ENCODE results near the gene MEGF6. TPM values are rescaled to one million over a fixed set of nuclear protein-coding genes. Genes with fewer than 3 reads are reported as not detected.

Gene MEGF6
- total and polyA plus RNA-seq, 4 donors = 6.0 to 19.9 (median 15.3) TPM

GRCh38 chr1:3465091-3465934 lies 146.0 kb downstream of the MEGF6 start:
- Histone ChIP-seq H3K27ac (ENCODE audit: low read depth, low read length) (no peak overlapping the region), H3K4me1 (ENCODE audit: control insufficient read depth, insufficient read depth, low read length) (peaks cover 35% of the 10 kb centered on the region), H3K27me3 (ENCODE audit: control insufficient read depth, insufficient read depth, low read length) (no peaks in the 10 kb centered on the region), H3K36me3 (ENCODE audit: control insufficient read depth, insufficient read depth, low read length) (no peaks in the 10 kb centered on the region), H3K4me3 (ENCODE audit: low read depth, low read length) (no peak overlapping the region), H3K9me3 (ENCODE audit: control insufficient read depth, insufficient read depth, low read length) (no peaks in the 10 kb centered on the region)
- 81% methylated on average over 23 of the region's 28 CpGs for WGBS (ENCODE audit: insufficient coverage)
- no peak for DNase-seq (ENCODE audit: low read depth in 4 of 6, low spot score in 6 of 6)

GRCh38 chr1:3464649-3465025 lies 146.7 kb downstream of the MEGF6 start:
- no peaks in the 10 kb centered on the region for H3K27me3 ChIP-seq (ENCODE audit: control insufficient read depth, insufficient read depth, low read length)
- WGBS (ENCODE audit: insufficient coverage) = 93% methylated on average over 11 of the region's 11 CpGs
- H3K9me3 ChIP-seq (ENCODE audit: control insufficient read depth, insufficient read depth, low read length) = no peaks in the 10 kb centered on the region
- H3K4me3 ChIP-seq (ENCODE audit: low read depth, low read length) = no peak overlapping the region
- no peak overlapping the region for H3K27ac ChIP-seq (ENCODE audit: low read depth, low read length)
- H3K36me3 ChIP-seq (ENCODE audit: control insufficient read depth, insufficient read depth, low read length) = no peaks in the 10 kb centered on the region
- peaks cover 38% of the 10 kb centered on the region for H3K4me1 ChIP-seq (ENCODE audit: control insufficient read depth, insufficient read depth, low read length)
- no peak for DNase-seq (ENCODE audit: low read depth in 4 of 6, low spot score in 6 of 6)

- Histone ChIP-seq H3K36me3 (ENCODE audit: control insufficient read depth, insufficient read depth, low read length) (no peaks in the 10 kb centered on the region), H3K4me1 (ENCODE audit: control insufficient read depth, insufficient read depth, low read length) (peaks cover 36% of the 10 kb centered on the region), H3K4me3 (ENCODE audit: low read depth, low read length) (no peak overlapping the region), H3K9me3 (ENCODE audit: control insufficient read depth, insufficient read depth, low read length) (no peaks in the 10 kb centered on the region), H3K27ac (ENCODE audit: low read depth, low read length) (no peak overlapping the region), H3K27me3 (ENCODE audit: control insufficient read depth, insufficient read depth, low read length) (no peaks in the 10 kb centered on the region)
- WGBS (ENCODE audit: insufficient coverage) = 89% methylated on average over 19 of the region's 21 CpGs
- DNase-seq (ENCODE audit: low read depth in 4 of 6, low spot score in 6 of 6) = no peak
Measured at GRCh38 chr1:3463891-3464648, 147.2 kb downstream of the MEGF6 start.

- H3K4me3 ChIP-seq (ENCODE audit: low read depth, low read length) = no peak overlapping the region
- DNase-seq (ENCODE audit: low read depth in 4 of 6, low spot score in 6 of 6) = no peak
- no peaks in the 10 kb centered on the region for H3K27me3 ChIP-seq (ENCODE audit: control insufficient read depth, insufficient read depth, low read length)
- WGBS (ENCODE audit: insufficient coverage) = 89% methylated on average over 18 of the region's 20 CpGs
- H3K36me3 ChIP-seq (ENCODE audit: control insufficient read depth, insufficient read depth, low read length) = no peaks in the 10 kb centered on the region
- H3K9me3 ChIP-seq (ENCODE audit: control insufficient read depth, insufficient read depth, low read length) = no peaks in the 10 kb centered on the region
- H3K27ac ChIP-seq (ENCODE audit: low read depth, low read length) = no peak overlapping the region
- peaks cover 35% of the 10 kb centered on the region for H3K4me1 ChIP-seq (ENCODE audit: control insufficient read depth, insufficient read depth, low read length)
Measured at GRCh38 chr1:3463408-3463863, 147.9 kb downstream of the MEGF6 start.

GRCh38 chr1:3463013-3463385 lies 148.3 kb downstream of the MEGF6 start:
- 98% methylated on average over 20 of the region's 22 CpGs for WGBS (ENCODE audit: insufficient coverage)
- Histone ChIP-seq H3K4me1 (ENCODE audit: control insufficient read depth, insufficient read depth, low read length) (peaks cover 35% of the 10 kb centered on the region), H3K36me3 (ENCODE audit: control insufficient read depth, insufficient read depth, low read length) (no peaks in the 10 kb centered on the region), H3K4me3 (ENCODE audit: low read depth, low read length) (no peak overlapping the region), H3K9me3 (ENCODE audit: control insufficient read depth, insufficient read depth, low read length) (no peaks in the 10 kb centered on the region), H3K27ac (ENCODE audit: low read depth, low read length) (no peak overlapping the region), H3K27me3 (ENCODE audit: control insufficient read depth, insufficient read depth, low read length) (no peaks in the 10 kb centered on the region)
- DNase-seq (ENCODE audit: low read depth in 4 of 6, low spot score in 6 of 6) = no peak

GRCh38 chr1:3462356-3463012 lies 148.8 kb downstream of the MEGF6 start:
- DNase-seq (ENCODE audit: low read depth in 4 of 6, low spot score in 6 of 6) = no peak
- Histone ChIP-seq H3K27ac (ENCODE audit: low read depth, low read length) (no peak overlapping the region), H3K36me3 (ENCODE audit: control insufficient read depth, insufficient read depth, low read length) (no peaks in the 10 kb centered on the region), H3K4me1 (ENCODE audit: control insufficient read depth, insufficient read depth, low read length) (peaks cover 35% of the 10 kb centered on the region), H3K9me3 (ENCODE audit: control insufficient read depth, insufficient read depth, low read length) (no peaks in the 10 kb centered on the region), H3K27me3 (ENCODE audit: control insufficient read depth, insufficient read depth, low read length) (no peaks in the 10 kb centered on the region), H3K4me3 (ENCODE audit: low read depth, low read length) (no peak overlapping the region)
- 88% methylated on average over 16 of the region's 16 CpGs for WGBS (ENCODE audit: insufficient coverage)

GRCh38 chr1:3461934-3462275 lies 149.4 kb downstream of the MEGF6 start:
- 81% methylated on average over 3 of the region's 13 CpGs for WGBS (ENCODE audit: insufficient coverage)
- Histone ChIP-seq H3K27ac (ENCODE audit: low read depth, low read length) (no peak overlapping the region), H3K4me3 (ENCODE audit: low read depth, low read length) (no peak overlapping the region), H3K4me1 (ENCODE audit: control insufficient read depth, insufficient read depth, low read length) (peaks cover 35% of the 10 kb centered on the region), H3K36me3 (ENCODE audit: control insufficient read depth, insufficient read depth, low read length) (peaks cover 2% of the 10 kb centered on the region), H3K9me3 (ENCODE audit: control insufficient read depth, insufficient read depth, low read length) (no peaks in the 10 kb centered on the region), H3K27me3 (ENCODE audit: control insufficient read depth, insufficient read depth, low read length) (no peaks in the 10 kb centered on the region)
- no peak for DNase-seq (ENCODE audit: low read depth in 4 of 6, low spot score in 6 of 6)

- Histone ChIP-seq H3K4me1 (ENCODE audit: control insufficient read depth, insufficient read depth, low read length) (peaks cover 32% of the 10 kb centered on the region), H3K9me3 (ENCODE audit: control insufficient read depth, insufficient read depth, low read length) (no peaks in the 10 kb centered on the region), H3K4me3 (ENCODE audit: low read depth, low read length) (no peak overlapping the region), H3K36me3 (ENCODE audit: control insufficient read depth, insufficient read depth, low read length) (peaks cover 2% of the 10 kb centered on the region), H3K27ac (ENCODE audit: low read depth, low read length) (no peak overlapping the region), H3K27me3 (ENCODE audit: control insufficient read depth, insufficient read depth, low read length) (no peaks in the 10 kb centered on the region)
- no peak for DNase-seq (ENCODE audit: low read depth in 4 of 6, low spot score in 6 of 6)
- 94% methylated on average over 30 of the region's 30 CpGs for WGBS (ENCODE audit: insufficient coverage)
Measured at GRCh38 chr1:3461238-3461933, 149.9 kb downstream of the MEGF6 start.

- no peak for DNase-seq (ENCODE audit: low read depth in 4 of 6, low spot score in 6 of 6)
- no peak overlapping the region for H3K27ac ChIP-seq (ENCODE audit: low read depth, low read length)
- H3K4me3 ChIP-seq (ENCODE audit: low read depth, low read length) = no peak overlapping the region
- no peaks in the 10 kb centered on the region for H3K9me3 ChIP-seq (ENCODE audit: control insufficient read depth, insufficient read depth, low read length)
- H3K27me3 ChIP-seq (ENCODE audit: control insufficient read depth, insufficient read depth, low read length) = no peaks in the 10 kb centered on the region
- H3K4me1 ChIP-seq (ENCODE audit: control insufficient read depth, insufficient read depth, low read length) = peaks cover 33% of the 10 kb centered on the region
- WGBS (ENCODE audit: insufficient coverage) = 73% methylated on average over 14 of the region's 14 CpGs
- peaks cover 2% of the 10 kb centered on the region for H3K36me3 ChIP-seq (ENCODE audit: control insufficient read depth, insufficient read depth, low read length)
Measured at GRCh38 chr1:3460672-3461131, 150.6 kb downstream of the MEGF6 start.
